HPDE6-E6E7 (cell line): ENCODE results near the gene ELOVL5.
"Not testable (repeated sequence)": the region's sequence is repeated elsewhere in the genome, so short reads cannot be mapped to it uniquely, and the experiment has no call there.

ENCODE experiments used
- DNase-seq: peaks from one replicate; pipeline ENCODE4 v3.0.0; 2011; ENCODE audit warnings: missing footprints; ENCODE audit errors: extremely low spot score

Gene ELOVL5

GRCh38 chr6:53305506-53306005 lies 43.2 kb downstream of the ELOVL5 start:
- not testable (repeated sequence) for DNase-seq

- not testable (repeated sequence) for DNase-seq
These were observed 43.8 kb downstream of the ELOVL5 start for GRCh38 chr6:53304953-53305352.

GRCh38 chr6:53302678-53303360 lies 45.9 kb downstream of the ELOVL5 start:
- DNase-seq, result peak; percentile 73

GRCh38 chr6:53301801-53302537 lies 46.8 kb downstream of the ELOVL5 start:
- no peak for DNase-seq

DNA sequence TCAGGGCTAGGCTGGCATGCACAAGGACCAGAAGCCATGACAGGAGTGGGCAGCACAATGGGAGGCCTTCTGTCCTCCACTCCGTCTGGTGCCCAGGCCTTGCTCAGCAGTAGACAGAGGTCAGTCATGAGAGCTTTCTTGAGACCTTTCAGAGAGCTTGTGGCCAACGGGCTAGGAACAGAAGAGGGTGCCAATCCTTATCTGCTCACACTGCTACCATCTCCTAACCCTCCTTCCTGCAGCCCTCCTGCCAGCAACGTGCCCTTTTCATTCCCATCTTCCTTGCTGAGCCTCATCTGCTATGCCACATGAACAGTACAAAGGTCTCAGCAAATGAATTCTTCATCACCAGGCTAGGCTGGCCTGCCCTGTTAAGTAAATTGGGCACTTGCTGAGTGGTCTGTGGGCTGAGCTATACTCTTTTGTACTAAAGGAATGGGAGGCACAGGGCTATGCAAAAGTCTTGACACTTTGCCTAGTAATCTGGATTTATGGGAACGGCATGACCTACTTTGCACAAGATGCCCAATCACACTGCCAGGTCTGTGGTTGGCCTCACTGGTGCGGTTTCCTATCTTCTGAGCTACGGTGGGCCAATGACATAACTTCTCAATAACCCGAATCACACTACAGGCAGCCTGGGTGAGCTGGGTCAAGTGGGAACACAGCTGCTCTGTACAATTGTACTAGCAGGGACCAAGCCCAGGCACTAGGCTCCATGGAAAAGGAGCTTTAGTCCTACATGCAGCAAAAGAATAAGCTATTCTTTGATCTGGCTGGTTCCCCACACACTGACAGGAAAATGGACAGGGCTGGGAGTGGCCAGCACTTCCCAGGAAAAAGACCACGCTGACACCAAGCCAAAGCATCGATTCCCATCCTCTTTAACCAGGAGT lies 47.8 kb downstream of the ELOVL5 start:
- DNase-seq, result no peak

- no peak for DNase-seq
These were observed 49.3 kb downstream of the ELOVL5 start for GRCh38 chr6:53299331-53300005.

- no peak for DNase-seq
These were observed 51.7 kb downstream of the ELOVL5 start for GRCh38 chr6:53297004-53297403.

GRCh38 chr6:53295176-53295575 lies 53.6 kb downstream of the ELOVL5 start:
- no peak for DNase-seq

- DNase-seq, result no peak
These were observed 54.1 kb downstream of the ELOVL5 start for GRCh38 chr6:53294611-53295010.

DNA sequence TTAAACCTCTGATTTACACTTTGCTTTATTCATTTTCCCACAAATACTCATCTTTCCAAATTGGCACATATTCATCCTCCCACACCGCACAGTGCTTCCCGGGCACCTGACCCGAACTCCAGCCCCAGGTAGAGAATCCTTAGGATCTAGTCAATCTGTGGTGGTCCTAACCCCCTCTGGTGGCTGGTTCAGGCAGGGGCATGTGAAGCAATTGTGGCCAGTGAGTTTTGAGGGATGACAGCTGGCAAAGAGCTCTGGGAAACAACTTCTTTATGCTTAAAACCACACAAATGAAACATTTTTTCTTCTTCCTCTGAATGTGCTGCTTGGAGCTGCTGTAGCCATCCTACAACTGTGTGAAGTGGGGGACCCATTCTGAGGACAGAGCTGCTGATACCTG lies 54.7 kb downstream of the ELOVL5 start:
- DNase-seq, result no peak

GRCh38 chr6:53293691-53294090 lies 55.1 kb downstream of the ELOVL5 start:
- DNase-seq, result no peak

- no peak for DNase-seq
These were observed 57.9 kb downstream of the ELOVL5 start for GRCh38 chr6:53290537-53291510.

DNA sequence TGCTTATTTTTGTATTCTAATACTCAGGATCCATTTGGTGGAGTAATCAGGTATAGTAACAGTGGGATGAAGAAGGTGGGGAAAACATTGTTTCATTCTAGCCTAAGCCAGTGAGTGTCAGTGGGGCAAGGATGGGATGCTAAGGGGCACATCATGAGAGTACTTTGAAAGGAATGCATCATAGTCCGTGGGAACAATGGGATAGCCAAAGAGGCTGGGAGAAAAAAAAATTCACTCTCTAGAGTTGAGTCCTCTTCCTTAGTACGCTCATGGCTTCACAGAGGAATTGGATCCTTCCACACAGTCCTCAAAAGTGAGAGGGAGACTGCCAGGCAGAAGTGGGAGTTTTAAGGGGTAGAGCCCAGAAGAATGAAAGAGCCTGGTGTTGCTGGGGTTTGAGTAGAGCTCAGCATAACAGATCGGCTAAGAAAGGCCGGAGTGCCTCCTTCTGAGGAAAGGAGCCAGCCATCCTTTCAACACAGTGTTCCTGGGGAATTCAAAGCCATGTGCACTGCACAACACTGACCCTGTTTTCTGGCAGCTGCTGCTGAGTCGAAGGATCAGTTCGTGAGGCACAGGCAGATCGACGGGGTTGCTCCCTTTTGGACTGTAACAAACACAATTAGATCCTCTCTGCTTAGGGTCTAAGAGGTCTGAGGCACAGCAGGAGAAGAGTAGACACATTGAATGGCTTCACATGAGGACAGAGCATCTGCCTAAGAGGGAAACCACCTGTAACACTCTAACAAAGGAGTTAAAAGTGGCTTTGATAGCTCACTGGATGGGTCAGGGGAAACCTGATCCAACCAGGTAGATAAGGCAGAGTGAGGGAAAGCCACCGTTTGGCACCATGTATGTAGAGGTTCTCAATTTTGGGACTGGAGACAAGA lies 61.2 kb downstream of the ELOVL5 start:
- no peak for DNase-seq

GRCh38 chr6:53284901-53285300 lies 63.8 kb downstream of the ELOVL5 start:
- no peak for DNase-seq

- no peak for DNase-seq
These were observed 66.0 kb downstream of the ELOVL5 start for GRCh38 chr6:53282741-53283140.

- DNase-seq, result no peak
These were observed 66.5 kb downstream of the ELOVL5 start for GRCh38 chr6:53282234-53282633.

DNA sequence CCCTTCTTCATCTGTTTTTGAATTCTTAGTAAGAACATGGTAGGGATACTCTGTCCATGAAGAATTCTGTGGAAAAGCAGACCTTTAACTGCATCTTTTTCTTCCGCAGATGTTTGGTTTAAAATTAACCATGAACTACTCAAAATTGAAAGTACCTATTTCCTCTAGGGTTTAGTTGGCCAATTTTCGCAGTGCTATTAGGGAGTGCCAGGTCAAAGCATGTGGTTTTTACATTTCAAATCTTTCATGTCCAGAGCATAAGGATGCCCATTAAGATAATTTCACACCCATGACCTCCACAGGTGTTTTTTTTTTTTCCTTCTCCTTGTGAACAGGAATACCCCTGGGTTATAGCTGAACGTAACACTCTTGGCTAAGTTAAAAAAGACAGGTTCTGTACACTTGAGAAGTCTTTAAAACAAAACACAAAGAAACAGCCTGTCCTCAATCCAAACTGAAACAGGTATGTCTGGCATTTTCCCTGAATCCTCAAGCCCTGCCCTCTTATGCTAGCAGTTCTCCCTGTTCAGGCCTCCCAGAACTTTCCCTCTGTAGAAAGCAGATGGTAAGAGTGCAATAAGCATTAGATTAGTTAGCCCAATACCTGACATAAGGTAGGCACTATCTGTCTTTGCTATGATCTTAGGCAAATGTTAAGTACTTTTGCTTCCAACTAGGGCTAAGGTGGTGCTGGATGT lies 67.1 kb downstream of the ELOVL5 start:
- DNase-seq, result no peak

- DNase-seq, result no peak
These were observed 68.5 kb downstream of the ELOVL5 start for GRCh38 chr6:53280207-53280606.

DNA sequence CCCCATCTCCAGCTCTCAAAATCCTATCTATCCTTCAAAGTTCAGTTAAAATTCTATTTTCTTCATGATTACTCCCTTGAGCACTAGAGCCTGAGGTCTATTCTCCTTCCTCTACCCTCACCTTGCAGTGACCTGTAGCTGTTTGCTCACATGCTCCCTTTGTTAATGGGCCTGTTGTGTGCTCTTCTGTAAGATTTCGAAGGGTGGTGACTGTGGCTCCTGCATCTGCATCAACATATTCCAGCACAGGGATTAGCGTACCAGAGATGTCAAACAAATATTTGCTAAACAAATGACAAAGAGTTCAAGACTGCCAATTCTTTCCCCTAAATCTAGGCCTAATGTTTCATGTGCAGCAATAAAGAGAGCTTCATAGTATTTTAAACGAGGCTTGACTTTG lies 69.5 kb downstream of the ELOVL5 start:
- DNase-seq, result no peak
